NB4 (cell line): ENCODE results near the gene TOMM20.

Experiments used
- MYC ChIP-seq: IDR thresholded peaks from 2 replicates; pipeline ENCODE4 v1.6.1; 2011; ENCODE audit warnings: low read depth, low read length
- TF ChIP-seq, protein P1 (sequence below): IDR thresholded peaks from 2 replicates; pipeline ENCODE4 v1.6.1; 2011; ENCODE audit warnings: low read depth, low read length

GRCh38 chr1:235105051-235106043, 23.3 kb downstream of the TOMM20 start:
- TF ChIP-seq, protein P1, sequence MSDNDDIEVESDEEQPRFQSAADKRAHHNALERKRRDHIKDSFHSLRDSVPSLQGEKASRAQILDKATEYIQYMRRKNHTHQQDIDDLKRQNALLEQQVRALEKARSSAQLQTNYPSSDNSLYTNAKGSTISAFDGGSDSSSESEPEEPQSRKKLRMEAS, result no peak
- no peak for TF ChIP-seq MYC
